Gastroesophageal sphincter (tissue), 3 donors: ENCODE measurements around the gene SHLD1.

Source experiments
- EP300 ChIP-seq: sonication (generic); formaldehyde crosslinking; IDR thresholded peaks from one replicate; pipeline ENCODE4 v1.6.1; 2017; ENCODE audit warnings: antibody characterized with exemption, mild to moderate bottlenecking
- POLR2A ChIP-seq, 2 donors: fragments of 450-650 bp; IDR thresholded peaks; one replicate each; pipeline ENCODE4 v1.6.1; 2017; ENCODE audit warnings: antibody characterized with exemption in 2 of 2, mild to moderate bottlenecking in 2 of 2, moderate library complexity in 1 of 2
- POLR2AphosphoS5 ChIP-seq: sonication (generic); formaldehyde crosslinking; IDR thresholded peaks from one replicate; pipeline ENCODE4 v1.6.1; 2017; ENCODE audit warnings: antibody characterized with exemption
- TF ChIP-seq, protein P1 (sequence below), 4 experiments: fragments of 200-600 bp in 2 of 4; fragments of 450-650 bp in 2 of 4; sonication (generic) in 1 of 4; IDR thresholded peaks; one replicate each; pipeline ENCODE4 v1.5.1; 2017 to 2019; ENCODE audit warnings: antibody characterized with exemption in 4 of 4, mild to moderate bottlenecking in 2 of 4, moderate library complexity in 2 of 4

- TF ChIP-seq, protein P1, sequence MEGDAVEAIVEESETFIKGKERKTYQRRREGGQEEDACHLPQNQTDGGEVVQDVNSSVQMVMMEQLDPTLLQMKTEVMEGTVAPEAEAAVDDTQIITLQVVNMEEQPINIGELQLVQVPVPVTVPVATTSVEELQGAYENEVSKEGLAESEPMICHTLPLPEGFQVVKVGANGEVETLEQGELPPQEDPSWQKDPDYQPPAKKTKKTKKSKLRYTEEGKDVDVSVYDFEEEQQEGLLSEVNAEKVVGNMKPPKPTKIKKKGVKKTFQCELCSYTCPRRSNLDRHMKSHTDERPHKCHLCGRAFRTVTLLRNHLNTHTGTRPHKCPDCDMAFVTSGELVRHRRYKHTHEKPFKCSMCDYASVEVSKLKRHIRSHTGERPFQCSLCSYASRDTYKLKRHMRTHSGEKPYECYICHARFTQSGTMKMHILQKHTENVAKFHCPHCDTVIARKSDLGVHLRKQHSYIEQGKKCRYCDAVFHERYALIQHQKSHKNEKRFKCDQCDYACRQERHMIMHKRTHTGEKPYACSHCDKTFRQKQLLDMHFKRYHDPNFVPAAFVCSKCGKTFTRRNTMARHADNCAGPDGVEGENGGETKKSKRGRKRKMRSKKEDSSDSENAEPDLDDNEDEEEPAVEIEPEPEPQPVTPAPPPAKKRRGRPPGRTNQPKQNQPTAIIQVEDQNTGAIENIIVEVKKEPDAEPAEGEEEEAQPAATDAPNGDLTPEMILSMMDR (IDR thresholded peaks at IDR 0.05): no peak
- TF ChIP-seq POLR2A (IDR thresholded peaks at IDR 0.05): no peak
- no peak for TF ChIP-seq EP300
- no peak for TF ChIP-seq POLR2AphosphoS5
These were observed 160.0 kb downstream of the SHLD1 start for GRCh38 chr20:5910186-5910585.
